Measurements from ENCODE around the gene TULP3.

The TULP3 gene

DNA sequence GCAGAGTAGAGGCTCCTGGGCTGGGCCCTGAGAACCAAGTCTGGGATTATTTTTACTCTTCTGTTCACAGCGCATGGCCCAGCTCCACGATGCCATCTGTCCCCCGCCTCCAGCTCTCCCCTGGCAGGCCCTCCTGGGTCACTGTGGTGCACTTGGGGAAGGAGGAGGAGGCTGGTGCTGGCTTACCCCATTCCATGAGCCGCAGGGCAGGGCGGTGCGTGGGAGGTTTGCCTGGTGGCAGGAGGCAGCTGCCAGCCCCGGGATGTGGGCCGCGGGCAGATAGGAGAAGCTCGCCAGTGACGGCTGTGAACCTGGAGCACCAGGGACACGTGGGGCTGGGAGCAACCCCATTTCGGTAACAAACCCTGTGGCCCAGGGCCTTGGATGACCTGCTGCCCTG, 91.7 kb downstream of the TULP3 start:
- TF ChIP-seq, protein P1, sequence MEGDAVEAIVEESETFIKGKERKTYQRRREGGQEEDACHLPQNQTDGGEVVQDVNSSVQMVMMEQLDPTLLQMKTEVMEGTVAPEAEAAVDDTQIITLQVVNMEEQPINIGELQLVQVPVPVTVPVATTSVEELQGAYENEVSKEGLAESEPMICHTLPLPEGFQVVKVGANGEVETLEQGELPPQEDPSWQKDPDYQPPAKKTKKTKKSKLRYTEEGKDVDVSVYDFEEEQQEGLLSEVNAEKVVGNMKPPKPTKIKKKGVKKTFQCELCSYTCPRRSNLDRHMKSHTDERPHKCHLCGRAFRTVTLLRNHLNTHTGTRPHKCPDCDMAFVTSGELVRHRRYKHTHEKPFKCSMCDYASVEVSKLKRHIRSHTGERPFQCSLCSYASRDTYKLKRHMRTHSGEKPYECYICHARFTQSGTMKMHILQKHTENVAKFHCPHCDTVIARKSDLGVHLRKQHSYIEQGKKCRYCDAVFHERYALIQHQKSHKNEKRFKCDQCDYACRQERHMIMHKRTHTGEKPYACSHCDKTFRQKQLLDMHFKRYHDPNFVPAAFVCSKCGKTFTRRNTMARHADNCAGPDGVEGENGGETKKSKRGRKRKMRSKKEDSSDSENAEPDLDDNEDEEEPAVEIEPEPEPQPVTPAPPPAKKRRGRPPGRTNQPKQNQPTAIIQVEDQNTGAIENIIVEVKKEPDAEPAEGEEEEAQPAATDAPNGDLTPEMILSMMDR (IDR thresholded peaks at IDR 0.05; ENCODE audit: low read depth, low read length), result no peak
- in situ Hi-C loops (cut with HindIII; ENCODE audit: low sequenced_read_pairs), result no loop called here
- no peak for DNase-seq (ENCODE audit: low read depth, low spot score)
- H3K4me3 ChIP-seq (ENCODE audit: low read depth, low read length), result no peak overlapping the region

DNA sequence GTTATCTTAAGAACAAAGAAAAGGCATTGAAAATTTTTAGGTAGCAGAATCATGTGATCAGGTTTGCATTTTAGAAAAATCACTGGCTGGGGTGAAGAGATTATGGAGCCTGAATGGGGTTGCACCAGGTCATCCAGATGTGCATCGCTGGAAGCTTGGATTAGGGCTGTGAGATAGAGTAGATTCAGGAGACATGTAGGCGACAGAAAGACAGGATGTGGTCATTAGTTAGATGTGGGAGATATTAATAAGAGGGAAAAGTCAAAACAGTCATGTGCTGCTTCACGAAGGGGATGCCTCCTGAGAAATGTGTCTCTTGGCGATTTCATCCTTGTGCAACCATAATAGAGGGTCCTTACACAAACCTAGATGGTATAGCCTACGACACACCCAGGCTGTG, 93.6 kb downstream of the TULP3 start:
- in situ Hi-C loops (cut with HindIII; ENCODE audit: low sequenced_read_pairs), result no loop called here
- no peak for DNase-seq (ENCODE audit: low read depth, low spot score)
- TF ChIP-seq, protein P1 (IDR thresholded peaks at IDR 0.05; ENCODE audit: low read depth, low read length), result no peak
- H3K4me3 ChIP-seq (ENCODE audit: low read depth, low read length), result no peak overlapping the region

DNA sequence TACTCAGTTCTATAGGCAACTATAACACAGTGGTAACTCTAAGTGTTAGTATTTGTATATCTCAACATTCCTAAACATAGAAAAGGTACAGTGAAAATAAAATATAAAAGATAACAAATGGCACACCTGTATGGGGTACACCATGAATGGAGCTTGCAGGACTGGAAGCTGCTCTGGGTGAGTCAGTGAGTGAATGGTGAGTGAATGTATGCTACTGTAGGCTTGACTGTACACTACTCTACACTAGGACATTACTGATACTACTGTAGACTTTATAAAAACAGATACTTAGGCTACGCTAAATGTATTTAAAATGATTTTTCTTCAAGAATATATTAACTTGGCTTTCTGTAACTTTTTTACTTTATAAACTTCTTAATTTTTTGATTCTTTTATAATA, 94.0 kb downstream of the TULP3 start:
- DNase-seq (ENCODE audit: low read depth, low spot score), result no peak
- no peak overlapping the region for H3K4me3 ChIP-seq (ENCODE audit: low read depth, low read length)
- TF ChIP-seq, protein P1 (IDR thresholded peaks at IDR 0.05; ENCODE audit: low read depth, low read length), result no peak
- in situ Hi-C loops (cut with HindIII; ENCODE audit: low sequenced_read_pairs), result no loop called here

DNA sequence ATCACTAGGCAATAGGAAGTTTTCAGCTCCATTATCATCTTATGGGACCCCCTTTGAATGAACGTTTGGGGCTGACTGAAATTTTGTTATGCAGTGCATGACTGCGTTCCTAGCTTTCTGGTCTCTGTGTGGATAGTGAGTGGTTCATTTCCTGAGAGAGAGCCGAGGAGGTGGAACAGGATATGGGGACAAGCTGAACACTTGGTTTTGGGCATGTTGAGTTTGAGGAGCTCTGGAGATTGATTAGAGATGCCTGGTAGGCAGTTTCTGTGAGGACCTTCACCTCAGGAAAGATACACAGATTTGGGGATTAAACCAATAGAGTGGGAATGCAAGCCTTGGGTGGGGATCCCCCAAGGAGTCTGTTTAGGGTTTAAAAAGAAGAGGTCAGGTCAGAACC, 96.2 kb downstream of the TULP3 start:
- TF ChIP-seq, protein P1 (IDR thresholded peaks at IDR 0.05; ENCODE audit: low read depth, low read length), result no peak
- DNase-seq (ENCODE audit: low read depth, low spot score), result no peak
- H3K4me3 ChIP-seq (ENCODE audit: low read depth, low read length), result no peak overlapping the region
- in situ Hi-C loops (cut with HindIII; ENCODE audit: low sequenced_read_pairs), result no loop called here

DNA sequence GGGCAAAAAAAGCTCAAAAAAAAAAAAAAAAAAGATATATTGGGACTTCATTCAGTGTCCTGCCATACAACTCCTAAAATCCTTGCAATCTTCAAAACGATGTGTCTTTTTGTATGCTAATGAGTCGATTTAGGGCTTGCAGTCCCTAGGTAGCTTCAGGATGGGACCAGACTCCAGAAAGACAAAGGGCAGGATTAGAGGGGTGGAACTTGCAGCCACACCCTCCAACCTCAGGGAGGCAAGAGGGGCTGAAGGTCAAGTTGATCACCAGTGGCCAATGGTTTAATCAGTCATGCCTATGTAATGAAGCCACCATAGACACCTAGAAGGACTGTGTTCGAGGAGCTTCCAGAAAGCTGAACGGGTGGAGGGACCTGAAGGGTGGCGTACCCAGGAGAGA, 97.8 kb downstream of the TULP3 start:
- in situ Hi-C loops (cut with HindIII; ENCODE audit: low sequenced_read_pairs), result no loop called here
- TF ChIP-seq, protein P1 (IDR thresholded peaks at IDR 0.05; ENCODE audit: low read depth, low read length), result no peak
- H3K4me3 ChIP-seq (ENCODE audit: low read depth, low read length), result no peak overlapping the region
- DNase-seq (ENCODE audit: low read depth, low spot score), result no peak

Data from astrocyte of the spinal cord (primary cell).